Trophoblast cell (in vitro differentiated cells and primary cell): ENCODE measurements around the gene C15orf40.
A peak's percentile ranks its signal among the peaks of the same experiment; 100 is the strongest.

Experiments
- DNase-seq, 2 donors: peaks; one replicate each; pipeline ENCODE4 v3.0.0-alpha.2; 2016
- H2AFZ ChIP-seq: 2 replicates; pipeline ENCODE4 v1.6.1; 2013; ENCODE audit warnings: low read length, moderate library complexity, mild to moderate bottlenecking; ENCODE audit not compliant: insufficient read depth, poor library complexity
- H2AK5ac ChIP-seq: 2 replicates; pipeline ENCODE4 v1.6.1; 2013; ENCODE audit warnings: mild to moderate bottlenecking, low read length
- H2BK120ac ChIP-seq: 2 replicates; pipeline ENCODE4 v1.6.1; 2013; ENCODE audit warnings: low read length, mild to moderate bottlenecking, moderate library complexity; ENCODE audit not compliant: insufficient read depth, poor library complexity
- H2BK12ac ChIP-seq: 2 replicates; pipeline ENCODE4 v1.6.1; 2013; ENCODE audit warnings: mild to moderate bottlenecking, low read length, moderate library complexity
- H2BK5ac ChIP-seq: 2 replicates; pipeline ENCODE4 v1.6.1; 2013; ENCODE audit warnings: low read length, low read depth, moderate library complexity, mild to moderate bottlenecking; ENCODE audit not compliant: poor library complexity
- H3K14ac ChIP-seq: 2 replicates; pipeline ENCODE4 v1.6.1; 2013; ENCODE audit warnings: mild to moderate bottlenecking, low read length
- H3K18ac ChIP-seq: 2 replicates; pipeline ENCODE4 v1.6.1; 2013; ENCODE audit warnings: mild to moderate bottlenecking, low read length
- H3K23ac ChIP-seq: 2 replicates; pipeline ENCODE4 v1.6.1; 2013; ENCODE audit warnings: low read length
- H3K27ac ChIP-seq: 2 replicates; pipeline ENCODE4 v1.5.1; 2013; ENCODE audit warnings: low read depth, mild to moderate bottlenecking, inconsistent platforms, low read length, moderate library complexity
- H3K27me3 ChIP-seq: 2 replicates; pipeline ENCODE4 v1.6.1; 2013; ENCODE audit warnings: inconsistent platforms, mild to moderate bottlenecking, low read length, moderate library complexity; ENCODE audit not compliant: insufficient read depth
- H3K36me3 ChIP-seq, 2 experiments: 1 replicate in 1 of 2; 2 replicates in 1 of 2; pipeline ENCODE4 v1.6.1; 2013; ENCODE audit warnings: low read length in 2 of 2, mild to moderate bottlenecking in 2 of 2, moderate library complexity in 1 of 2; ENCODE audit not compliant: insufficient read depth in 2 of 2, control insufficient read depth in 1 of 2
- H3K4ac ChIP-seq: 2 replicates; pipeline ENCODE4 v1.6.1; 2013; ENCODE audit warnings: low read depth, mild to moderate bottlenecking, low read length, moderate library complexity
- H3K4me1 ChIP-seq, 2 experiments: 1 replicate in 1 of 2; 2 replicates in 1 of 2; pipeline ENCODE4 v1.6.1; 2013; ENCODE audit warnings: low read length in 2 of 2, mild to moderate bottlenecking in 2 of 2, moderate library complexity in 1 of 2; ENCODE audit not compliant: insufficient read depth in 2 of 2, control insufficient read depth in 1 of 2
- H3K4me2 ChIP-seq: 2 replicates; pipeline ENCODE4 v1.6.1; 2013; ENCODE audit warnings: inconsistent platforms, mild to moderate bottlenecking, low read length, moderate library complexity
- H3K4me3 ChIP-seq: 2 replicates; pipeline ENCODE4 v1.5.1; 2013; ENCODE audit warnings: mild to moderate bottlenecking, low read depth, low read length, inconsistent platforms
- H3K79me1 ChIP-seq: one replicate; pipeline ENCODE4 v1.6.1; 2013; ENCODE audit warnings: low read length
- H3K79me2 ChIP-seq: 2 replicates; pipeline ENCODE4 v1.6.1; 2013; ENCODE audit warnings: low read length, mild to moderate bottlenecking; ENCODE audit not compliant: control insufficient read depth, insufficient read depth, poor library complexity
- H3K9ac ChIP-seq: 2 replicates; pipeline ENCODE4 v1.6.1; 2013; ENCODE audit warnings: mild to moderate bottlenecking, low read length
- H3K9me3 ChIP-seq: 2 replicates; pipeline ENCODE4 v1.6.1; 2013; ENCODE audit warnings: low read depth, mild to moderate bottlenecking, control low read depth, inconsistent platforms, low read length; ENCODE audit not compliant: insufficient read depth
- H4K12ac ChIP-seq: 2 replicates; pipeline ENCODE4 v1.6.1; 2013; ENCODE audit warnings: low read depth, mild to moderate bottlenecking, low read length, moderate library complexity
- H4K8ac ChIP-seq: 2 replicates; pipeline ENCODE4 v1.6.1; 2013; ENCODE audit warnings: low read depth, mild to moderate bottlenecking, low read length, moderate library complexity
- H4K91ac ChIP-seq: one replicate; pipeline ENCODE4 v1.6.1; 2013; ENCODE audit warnings: low read depth, mild to moderate bottlenecking, low read length, moderate library complexity
- WGBS: extraction: QIAGEN DNeasy Blood & Tissue Kit; methylation state at CpG from one replicate; pipeline ENCODE4 v1.1.7; 2013; ENCODE audit warnings: missing lambda C conversion rate; ENCODE audit not compliant: insufficient read length, insufficient coverage; ENCODE audit errors: extremely low coverage; 5-methylcytosine and 5-hydroxymethylcytosine counted together

C15orf40 gene

GRCh38 chr15:83015361-83015760, 3.9 kb upstream of the C15orf40 start:
- Histone ChIP-seq H4K91ac (no peak overlapping the region), H2AK5ac (no peak overlapping the region), H4K8ac (no peak overlapping the region), H2AFZ (no peak overlapping the region), H3K27ac (no peak overlapping the region), H3K4me2 (no peak overlapping the region), H3K36me3 (peaks cover 10 to 15% of the 10 kb centered on the region in 2 experiments), H2BK5ac (no peak overlapping the region), H3K9me3 (peaks cover 2% of the 10 kb centered on the region), H3K23ac (no peak overlapping the region), H3K9ac (no peak overlapping the region), H2BK120ac (no peak overlapping the region), H3K14ac (no peak overlapping the region), H3K4me1 (peaks cover 5 to 9% of the 10 kb centered on the region in 2 experiments), H3K79me2 (peaks cover 7% of the 10 kb centered on the region), H3K79me1 (peaks cover 11% of the 10 kb centered on the region), H3K4me3 (no peak overlapping the region), H4K12ac (no peak overlapping the region), H3K4ac (no peak overlapping the region), H3K27me3 (no peaks in the 10 kb centered on the region), H3K18ac (no peak overlapping the region), H2BK12ac (no peak overlapping the region)
- WGBS, result no CpG with 5 or more reads among the region's 4 CpGs
- no peak for DNase-seq

GRCh38 chr15:83014205-83014653, 2.8 kb upstream of the C15orf40 start:
- no peak overlapping the region for H3K14ac ChIP-seq
- H3K9ac ChIP-seq, result no peak overlapping the region
- H3K23ac ChIP-seq, result no peak overlapping the region
- no peak overlapping the region for H4K91ac ChIP-seq
- H3K79me2 ChIP-seq, result peaks cover 7% of the 10 kb centered on the region
- H3K4ac ChIP-seq, result no peak overlapping the region
- H2BK12ac ChIP-seq, result no peak overlapping the region
- H4K12ac ChIP-seq, result no peak overlapping the region
- no CpG with 5 or more reads among the region's 5 CpGs for WGBS
- peaks cover 11% of the 10 kb centered on the region for H3K79me1 ChIP-seq
- H2BK5ac ChIP-seq, result no peak overlapping the region
- H3K9me3 ChIP-seq, result peaks cover 2% of the 10 kb centered on the region
- no peak overlapping the region for H2BK120ac ChIP-seq
- peaks cover 5 to 9% of the 10 kb centered on the region in 2 experiments for H3K4me1 ChIP-seq
- peaks cover 4 to 12% of the 10 kb centered on the region in 2 experiments for H3K36me3 ChIP-seq
- H3K27ac ChIP-seq, result no peak overlapping the region
- H3K4me2 ChIP-seq, result no peak overlapping the region
- no peak overlapping the region for H2AFZ ChIP-seq
- no peak overlapping the region for H3K18ac ChIP-seq
- DNase-seq, result no peak
- no peaks in the 10 kb centered on the region for H3K27me3 ChIP-seq
- H4K8ac ChIP-seq, result no peak overlapping the region
- no peak overlapping the region for H2AK5ac ChIP-seq
- no peak overlapping the region for H3K4me3 ChIP-seq

DNA sequence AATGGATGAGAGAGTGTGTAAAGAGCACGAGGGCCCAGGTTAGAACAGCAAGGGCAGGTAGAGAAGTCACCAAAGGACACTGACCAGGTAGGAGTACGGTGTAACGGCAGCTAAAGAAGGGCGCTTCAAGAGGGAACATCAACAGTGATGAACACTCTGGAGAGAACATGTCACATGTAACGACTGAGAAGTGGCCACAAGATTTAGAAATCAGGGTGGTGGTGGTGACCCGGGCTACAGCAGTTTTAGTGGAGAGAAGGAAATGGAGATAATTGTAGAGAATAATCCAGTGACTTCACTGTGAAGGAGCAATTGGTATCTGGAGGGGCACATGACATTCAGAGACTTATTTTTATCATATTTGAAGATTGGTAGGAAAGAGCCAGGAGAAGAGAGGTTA, 1.2 kb upstream of the C15orf40 start:
- Histone ChIP-seq H3K9ac (no peak overlapping the region), H3K4ac (no peak overlapping the region), H3K36me3 (peaks cover 10 to 15% of the 10 kb centered on the region in 2 experiments), H3K23ac (no peak overlapping the region), H3K18ac (no peak overlapping the region), H3K4me1 (peaks cover 5 to 9% of the 10 kb centered on the region in 2 experiments), H3K9me3 (peaks cover 2% of the 10 kb centered on the region), H3K14ac (no peak overlapping the region), H4K91ac (no peak overlapping the region), H3K4me3 (no peak overlapping the region), H3K4me2 (no peak overlapping the region), H2BK5ac (no peak overlapping the region), H3K27ac (no peak overlapping the region), H2BK120ac (no peak overlapping the region), H3K79me2 (peaks cover 7% of the 10 kb centered on the region), H3K27me3 (no peaks in the 10 kb centered on the region), H4K12ac (no peak overlapping the region), H2BK12ac (no peak overlapping the region), H3K79me1 (peaks cover 11% of the 10 kb centered on the region), H2AK5ac (no peak overlapping the region), H2AFZ (no peak overlapping the region), H4K8ac (no peak overlapping the region)
- no CpG with 5 or more reads among the region's 6 CpGs for WGBS
- DNase-seq, result no peak

GRCh38 chr15:83012076-83012426, 612 bp upstream of the C15orf40 start:
- H3K27ac ChIP-seq, result no peak overlapping the region
- peaks cover 11% of the 10 kb centered on the region for H3K79me1 ChIP-seq
- peak overlapping the region; percentile 0 for H2BK120ac ChIP-seq
- H3K4me3 ChIP-seq, result no peak overlapping the region
- peak overlapping the region; percentile 56 for H3K4me2 ChIP-seq
- H4K91ac ChIP-seq, result peak overlapping the region; percentile 86
- H2BK5ac ChIP-seq, result no peak overlapping the region
- H3K14ac ChIP-seq, result peak overlapping the region; percentile 94
- peak overlapping the region; percentile 25 for H3K9ac ChIP-seq
- peak overlapping the region; percentile 86 for H2AFZ ChIP-seq
- H3K4me1 ChIP-seq, result peaks cover 5 to 9% of the 10 kb centered on the region in 2 experiments
- DNase-seq, result no peak
- peak overlapping the region; percentile 62 for H3K4ac ChIP-seq
- H3K18ac ChIP-seq, result peak overlapping the region; percentile 19
- peaks cover 10 to 16% of the 10 kb centered on the region in 2 experiments for H3K36me3 ChIP-seq
- WGBS, result no CpG with 5 or more reads among the region's 9 CpGs
- H4K8ac ChIP-seq, result peak overlapping the region; percentile 99
- H3K9me3 ChIP-seq, result peaks cover 2% of the 10 kb centered on the region
- peak overlapping the region; percentile 99 for H4K12ac ChIP-seq
- H2AK5ac ChIP-seq, result peak overlapping the region; percentile 70
- no peak overlapping the region for H3K23ac ChIP-seq
- no peaks in the 10 kb centered on the region for H3K27me3 ChIP-seq
- H2BK12ac ChIP-seq, result no peak overlapping the region
- H3K79me2 ChIP-seq, result peaks cover 7% of the 10 kb centered on the region
